ENCODE results near the gene TAS2R7.

DNA sequence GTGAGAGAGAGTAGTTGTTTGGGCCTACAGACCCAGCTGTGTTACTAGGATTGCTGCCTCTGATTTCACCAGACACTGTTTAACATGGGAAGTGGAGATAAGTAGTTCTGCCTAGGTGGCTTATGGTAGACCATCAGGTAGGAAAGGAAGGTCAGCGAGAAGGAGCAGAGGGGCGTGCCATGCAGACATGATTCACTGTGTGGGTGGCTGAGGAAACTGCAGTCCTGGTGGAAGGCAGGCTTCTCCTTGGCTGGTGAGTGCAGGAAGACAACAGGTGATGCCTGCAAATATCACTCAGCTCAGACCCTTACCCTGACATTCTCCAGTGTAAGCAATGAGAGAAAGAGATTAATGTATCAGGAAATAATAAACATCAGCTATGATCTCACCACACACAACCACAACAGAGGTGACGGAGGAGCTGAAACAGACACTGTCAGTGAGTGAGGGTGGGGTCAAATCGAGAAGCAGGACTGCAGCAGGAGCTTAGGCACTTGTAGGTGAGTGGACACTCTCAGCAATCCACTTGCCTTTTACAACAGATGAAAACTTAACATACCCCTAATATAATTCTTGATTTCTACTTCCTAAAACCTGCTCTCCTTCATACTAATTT lies 48.9 kb upstream of the TAS2R7 start:
- TF ChIP-seq, protein P1, sequence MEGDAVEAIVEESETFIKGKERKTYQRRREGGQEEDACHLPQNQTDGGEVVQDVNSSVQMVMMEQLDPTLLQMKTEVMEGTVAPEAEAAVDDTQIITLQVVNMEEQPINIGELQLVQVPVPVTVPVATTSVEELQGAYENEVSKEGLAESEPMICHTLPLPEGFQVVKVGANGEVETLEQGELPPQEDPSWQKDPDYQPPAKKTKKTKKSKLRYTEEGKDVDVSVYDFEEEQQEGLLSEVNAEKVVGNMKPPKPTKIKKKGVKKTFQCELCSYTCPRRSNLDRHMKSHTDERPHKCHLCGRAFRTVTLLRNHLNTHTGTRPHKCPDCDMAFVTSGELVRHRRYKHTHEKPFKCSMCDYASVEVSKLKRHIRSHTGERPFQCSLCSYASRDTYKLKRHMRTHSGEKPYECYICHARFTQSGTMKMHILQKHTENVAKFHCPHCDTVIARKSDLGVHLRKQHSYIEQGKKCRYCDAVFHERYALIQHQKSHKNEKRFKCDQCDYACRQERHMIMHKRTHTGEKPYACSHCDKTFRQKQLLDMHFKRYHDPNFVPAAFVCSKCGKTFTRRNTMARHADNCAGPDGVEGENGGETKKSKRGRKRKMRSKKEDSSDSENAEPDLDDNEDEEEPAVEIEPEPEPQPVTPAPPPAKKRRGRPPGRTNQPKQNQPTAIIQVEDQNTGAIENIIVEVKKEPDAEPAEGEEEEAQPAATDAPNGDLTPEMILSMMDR (IDR thresholded peaks at IDR 0.05): no peak
- TF ChIP-seq POLR2A (IDR thresholded peaks at IDR 0.05) (no peak), EP300 (IDR thresholded peaks at IDR 0.05) (no peak)

All from tibial nerve (tissue), 4 donors.